ENCODE results near the gene ANXA7.
"Not testable (repeated sequence)": the region's sequence is repeated elsewhere in the genome, so short reads cannot be mapped to it uniquely, and the experiment has no call there.

Gene ANXA7

GRCh38 chr10:73406846-73407245 lies 7.0 kb downstream of the ANXA7 start:
- Histone ChIP-seq H3K4me3 (ENCODE audit: low read length) (no peak overlapping the region), H3K27me3 (ENCODE audit: control insufficient read depth, insufficient read depth, low read length) (no peaks in the 10 kb centered on the region), H3K9me3 (replicated peaks; ENCODE audit: low read length) (no peaks in the 10 kb centered on the region), H3K36me3 (ENCODE audit: insufficient read depth, low read length) (peaks cover 12% of the 10 kb centered on the region), H3K4me1 (ENCODE audit: control insufficient read depth, insufficient read depth, low read length) (peaks cover 13% of the 10 kb centered on the region), H3K9ac (ENCODE audit: low read depth, low read length) (no peak overlapping the region), H3K4me2 (ENCODE audit: low read length) (no peak overlapping the region)

- peaks cover 12% of the 10 kb centered on the region for H3K4me1 ChIP-seq (ENCODE audit: control insufficient read depth, insufficient read depth, low read length)
These were observed 8.3 kb downstream of the ANXA7 start for GRCh38 chr10:73405556-73405955.

GRCh38 chr10:73404690-73405089 lies 9.2 kb downstream of the ANXA7 start:
- no peak overlapping the region for H3K9ac ChIP-seq (ENCODE audit: low read depth, low read length)
- H3K9me3 ChIP-seq (replicated peaks; ENCODE audit: low read length) = no peaks in the 10 kb centered on the region
- no peaks in the 10 kb centered on the region for H3K27me3 ChIP-seq (ENCODE audit: control insufficient read depth, insufficient read depth, low read length)
- H3K4me2 ChIP-seq (ENCODE audit: low read length) = no peak overlapping the region
- H3K36me3 ChIP-seq (ENCODE audit: insufficient read depth, low read length) = peaks cover 17% of the 10 kb centered on the region
- H3K4me1 ChIP-seq (ENCODE audit: control insufficient read depth, insufficient read depth, low read length) = peaks cover 12% of the 10 kb centered on the region
- H3K4me3 ChIP-seq (ENCODE audit: low read length) = no peak overlapping the region

More at GRCh38 chr10:73405556-73405955, 8.3 kb downstream of the ANXA7 start:
- Histone ChIP-seq H3K36me3 (ENCODE audit: insufficient read depth, low read length) (peaks cover 13% of the 10 kb centered on the region), H3K27me3 (ENCODE audit: control insufficient read depth, insufficient read depth, low read length) (no peaks in the 10 kb centered on the region), H3K9ac (ENCODE audit: low read depth, low read length) (no peak overlapping the region), H3K9me3 (replicated peaks; ENCODE audit: low read length) (no peaks in the 10 kb centered on the region), H3K4me3 (ENCODE audit: low read length) (no peak overlapping the region), H3K4me2 (ENCODE audit: low read length) (no peak overlapping the region)

- Histone ChIP-seq H3K4me1 (ENCODE audit: control insufficient read depth, insufficient read depth, low read length) (no peaks in the 10 kb centered on the region), H3K9ac (ENCODE audit: low read depth, low read length) (no peak overlapping the region), H3K27me3 (ENCODE audit: control insufficient read depth, insufficient read depth, low read length) (no peaks in the 10 kb centered on the region), H3K9me3 (replicated peaks; ENCODE audit: low read length) (no peaks in the 10 kb centered on the region), H3K4me2 (ENCODE audit: low read length) (no peak overlapping the region), H3K36me3 (ENCODE audit: insufficient read depth, low read length) (peaks cover 21% of the 10 kb centered on the region), H3K4me3 (ENCODE audit: low read length) (no peak overlapping the region)
These were observed 12.2 kb downstream of the ANXA7 start for GRCh38 chr10:73401636-73402035.

- no peaks in the 10 kb centered on the region for H3K4me1 ChIP-seq (ENCODE audit: control insufficient read depth, insufficient read depth, low read length)
- H3K4me3 ChIP-seq (ENCODE audit: low read length) = no peak overlapping the region
- H3K27me3 ChIP-seq (ENCODE audit: control insufficient read depth, insufficient read depth, low read length) = no peaks in the 10 kb centered on the region
- no peak overlapping the region for H3K9ac ChIP-seq (ENCODE audit: low read depth, low read length)
- H3K9me3 ChIP-seq (replicated peaks; ENCODE audit: low read length) = no peaks in the 10 kb centered on the region
- peaks cover 39% of the 10 kb centered on the region for H3K36me3 ChIP-seq (ENCODE audit: insufficient read depth, low read length)
- H3K4me2 ChIP-seq (ENCODE audit: low read length) = no peak overlapping the region
These were observed 14.8 kb downstream of the ANXA7 start for GRCh38 chr10:73399063-73399462.

GRCh38 chr10:73398024-73398423 lies 15.8 kb downstream of the ANXA7 start:
- H3K27me3 ChIP-seq (ENCODE audit: control insufficient read depth, insufficient read depth, low read length) = no peaks in the 10 kb centered on the region
- no peak overlapping the region for H3K4me2 ChIP-seq (ENCODE audit: low read length)
- H3K9me3 ChIP-seq (replicated peaks; ENCODE audit: low read length) = no peaks in the 10 kb centered on the region
- no peak overlapping the region for H3K4me3 ChIP-seq (ENCODE audit: low read length)
- peaks cover 39% of the 10 kb centered on the region for H3K36me3 ChIP-seq (ENCODE audit: insufficient read depth, low read length)
- H3K4me1 ChIP-seq (ENCODE audit: control insufficient read depth, insufficient read depth, low read length) = no peaks in the 10 kb centered on the region
- no peak overlapping the region for H3K9ac ChIP-seq (ENCODE audit: low read depth, low read length)

GRCh38 chr10:73394325-73394724 lies 19.5 kb downstream of the ANXA7 start:
- not testable (repeated sequence) for H3K4me2 ChIP-seq (ENCODE audit: low read length); H3K4me1 ChIP-seq (ENCODE audit: control insufficient read depth, insufficient read depth, low read length); H3K9ac ChIP-seq (ENCODE audit: low read depth, low read length); H3K4me3 ChIP-seq (ENCODE audit: low read length); H3K27me3 ChIP-seq (ENCODE audit: control insufficient read depth, insufficient read depth, low read length); H3K9me3 ChIP-seq (replicated peaks; ENCODE audit: low read length)
- H3K36me3 ChIP-seq (ENCODE audit: insufficient read depth, low read length) = peaks cover 52% of the 10 kb centered on the region

GRCh38 chr10:73388228-73388627 lies 25.6 kb downstream of the ANXA7 start:
- H3K4me1 ChIP-seq (ENCODE audit: control insufficient read depth, insufficient read depth, low read length) = no peaks in the 10 kb centered on the region
- no peaks in the 10 kb centered on the region for H3K9me3 ChIP-seq (replicated peaks; ENCODE audit: low read length)
- no peak overlapping the region for H3K9ac ChIP-seq (ENCODE audit: low read depth, low read length)
- H3K4me3 ChIP-seq (ENCODE audit: low read length) = no peak overlapping the region
- H3K36me3 ChIP-seq (ENCODE audit: insufficient read depth, low read length) = peaks cover 63% of the 10 kb centered on the region
- H3K4me2 ChIP-seq (ENCODE audit: low read length) = no peak overlapping the region
- H3K27me3 ChIP-seq (ENCODE audit: control insufficient read depth, insufficient read depth, low read length) = no peaks in the 10 kb centered on the region

GRCh38 chr10:73386583-73386982 lies 27.3 kb downstream of the ANXA7 start:
- no peak overlapping the region for H3K9ac ChIP-seq (ENCODE audit: low read depth, low read length)
- no peaks in the 10 kb centered on the region for H3K27me3 ChIP-seq (ENCODE audit: control insufficient read depth, insufficient read depth, low read length)
- H3K9me3 ChIP-seq (replicated peaks; ENCODE audit: low read length) = no peaks in the 10 kb centered on the region
- no peaks in the 10 kb centered on the region for H3K4me1 ChIP-seq (ENCODE audit: control insufficient read depth, insufficient read depth, low read length)
- no peak overlapping the region for H3K4me3 ChIP-seq (ENCODE audit: low read length)
- H3K4me2 ChIP-seq (ENCODE audit: low read length) = no peak overlapping the region
- peaks cover 76% of the 10 kb centered on the region for H3K36me3 ChIP-seq (ENCODE audit: insufficient read depth, low read length)

- no peaks in the 10 kb centered on the region for H3K4me1 ChIP-seq (ENCODE audit: control insufficient read depth, insufficient read depth, low read length)
- H3K9me3 ChIP-seq (replicated peaks; ENCODE audit: low read length) = no peaks in the 10 kb centered on the region
- H3K36me3 ChIP-seq (ENCODE audit: insufficient read depth, low read length) = peaks cover 79% of the 10 kb centered on the region
These were observed 34.7 kb downstream of the ANXA7 start for GRCh38 chr10:73379064-73379748.

GRCh38 chr10:73376679-73377078 lies 37.2 kb downstream of the ANXA7 start:
- no peak overlapping the region for H3K9ac ChIP-seq (ENCODE audit: low read depth, low read length)
- peaks cover 71% of the 10 kb centered on the region for H3K36me3 ChIP-seq (ENCODE audit: insufficient read depth, low read length)
- no peak overlapping the region for H3K4me2 ChIP-seq (ENCODE audit: low read length)
- H3K27me3 ChIP-seq (ENCODE audit: control insufficient read depth, insufficient read depth, low read length) = no peaks in the 10 kb centered on the region
- H3K4me1 ChIP-seq (ENCODE audit: control insufficient read depth, insufficient read depth, low read length) = no peaks in the 10 kb centered on the region
- no peak overlapping the region for H3K4me3 ChIP-seq (ENCODE audit: low read length)
- H3K9me3 ChIP-seq (replicated peaks; ENCODE audit: low read length) = no peaks in the 10 kb centered on the region

More at GRCh38 chr10:73379064-73379748, 34.7 kb downstream of the ANXA7 start:
- no peaks in the 10 kb centered on the region for H3K27me3 ChIP-seq (ENCODE audit: control insufficient read depth, insufficient read depth, low read length)
- no peak overlapping the region for H3K4me2 ChIP-seq (ENCODE audit: low read length)
- no peak overlapping the region for H3K4me3 ChIP-seq (ENCODE audit: low read length)
- no peak overlapping the region for H3K9ac ChIP-seq (ENCODE audit: low read depth, low read length)

GRCh38 chr10:73368238-73368637 lies 45.6 kb downstream of the ANXA7 start:
- no peak overlapping the region for H3K4me2 ChIP-seq (ENCODE audit: low read length)
- H3K9me3 ChIP-seq (replicated peaks; ENCODE audit: low read length) = no peaks in the 10 kb centered on the region
- peaks cover 60% of the 10 kb centered on the region for H3K36me3 ChIP-seq (ENCODE audit: insufficient read depth, low read length)
- H3K27me3 ChIP-seq (ENCODE audit: control insufficient read depth, insufficient read depth, low read length) = no peaks in the 10 kb centered on the region
- no peak overlapping the region for H3K4me3 ChIP-seq (ENCODE audit: low read length)
- H3K9ac ChIP-seq (ENCODE audit: low read depth, low read length) = no peak overlapping the region
- H3K4me1 ChIP-seq (ENCODE audit: control insufficient read depth, insufficient read depth, low read length) = no peaks in the 10 kb centered on the region
